ENCODE measurements around the gene SLC22A12.

SLC22A12 gene

DNA sequence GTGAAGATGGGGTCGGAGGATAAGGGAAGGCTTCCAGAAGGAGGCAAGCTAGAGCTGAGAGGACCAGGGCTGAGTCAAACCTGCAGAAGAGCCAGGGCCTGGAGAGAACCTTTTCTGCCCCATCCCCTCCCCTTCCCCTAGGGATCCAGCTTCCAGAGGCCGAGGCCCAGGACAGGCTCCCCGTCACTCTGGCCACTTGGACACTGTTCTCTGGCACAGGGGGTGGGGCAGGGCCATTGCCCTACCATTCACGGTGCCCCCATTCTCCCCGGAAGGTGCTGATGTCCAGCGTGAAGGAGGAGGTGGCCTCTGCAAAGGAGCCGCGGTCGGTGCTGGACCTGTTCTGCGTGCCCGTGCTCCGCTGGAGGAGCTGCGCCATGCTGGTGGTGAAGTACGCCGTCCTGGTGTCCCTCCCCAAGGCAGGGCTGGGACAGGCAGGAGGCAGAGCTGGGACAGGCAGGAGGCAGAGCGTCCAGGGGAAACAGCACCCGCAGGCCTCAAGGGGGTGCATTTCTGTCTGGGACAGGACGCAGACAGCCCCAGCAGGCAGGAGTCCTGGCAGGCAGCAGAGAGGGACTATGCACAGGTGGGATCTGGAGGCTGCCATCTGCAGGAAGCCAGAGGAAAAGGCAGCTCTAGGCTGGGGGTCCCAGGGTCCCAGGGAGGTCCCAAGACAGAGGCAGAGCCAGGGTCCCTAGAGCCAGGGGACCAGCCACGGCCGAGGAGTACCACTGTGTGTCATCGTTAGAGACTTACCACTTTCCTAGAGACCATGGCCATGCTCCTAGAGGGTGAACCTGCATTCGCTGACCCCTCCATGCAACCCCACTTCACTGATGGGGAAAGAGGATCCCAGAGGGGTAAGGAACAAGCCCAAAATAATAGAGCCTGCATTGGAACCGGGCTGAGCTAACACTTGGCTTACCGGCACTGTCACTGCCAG, 25.8 kb upstream of the SLC22A12 start:
- peak overlapping the region; percentile 58 for H3K9ac ChIP-seq (ENCODE audit: low read depth, low read length, poor library complexity, severe bottlenecking)
- no peak overlapping the region for H2AFZ ChIP-seq (ENCODE audit: low read length)
- TF ChIP-seq CTCF (conservative IDR thresholded peaks at IDR 0.05; ENCODE audit: low read length) (peak; percentile 53), EZH2phosphoT487 (IDR thresholded peaks at IDR 0.05; ENCODE audit: borderline replicate concordance) (no peak)
- H3K4me2 ChIP-seq (ENCODE audit: low read depth, low read length, poor library complexity, severe bottlenecking) = peak overlapping the region; percentile 41
- no peaks in the 10 kb centered on the region for H3K36me3 ChIP-seq (ENCODE audit: insufficient read depth, low read length)
- no peaks in the 10 kb centered on the region for H3K79me2 ChIP-seq (ENCODE audit: insufficient read depth, low read length)
- peaks cover 17% of the 10 kb centered on the region for H3K4me1 ChIP-seq (ENCODE audit: insufficient read depth, low read length, poor library complexity, severe bottlenecking)
- H3F3A ChIP-seq (ENCODE audit: low read depth) = no peaks in the 10 kb centered on the region
- no peaks in the 10 kb centered on the region for H4K20me1 ChIP-seq (ENCODE audit: insufficient read depth, low read length, poor library complexity, severe bottlenecking)
- H3K27me3 ChIP-seq (ENCODE audit: insufficient read depth, low read length, poor library complexity, severe bottlenecking) = no peaks in the 10 kb centered on the region
- H3K9me3 ChIP-seq (ENCODE audit: insufficient read depth, low read depth, low read length) = no peaks in the 10 kb centered on the region
- no peak overlapping the region for H3K4me3 ChIP-seq (ENCODE audit: low read length, poor library complexity, severe bottlenecking)
- no peaks in the 10 kb centered on the region for H3K9me2 ChIP-seq (replicated peaks; ENCODE audit: low read depth, low read length)

GRCh38 chr11:64566042-64566914, 24.7 kb upstream of the SLC22A12 start:
- Histone ChIP-seq H3K9me3 (ENCODE audit: insufficient read depth, low read depth, low read length) (no peaks in the 10 kb centered on the region), H3F3A (ENCODE audit: low read depth) (no peaks in the 10 kb centered on the region), H3K27me3 (ENCODE audit: insufficient read depth, low read length, poor library complexity, severe bottlenecking) (no peaks in the 10 kb centered on the region), H3K4me1 (ENCODE audit: insufficient read depth, low read length, poor library complexity, severe bottlenecking) (peaks cover 17% of the 10 kb centered on the region), H3K9ac (ENCODE audit: low read depth, low read length, poor library complexity, severe bottlenecking) (peak overlapping the region; percentile 58), H3K79me2 (ENCODE audit: insufficient read depth, low read length) (no peaks in the 10 kb centered on the region), H3K36me3 (ENCODE audit: insufficient read depth, low read length) (no peaks in the 10 kb centered on the region), H3K4me2 (ENCODE audit: low read depth, low read length, poor library complexity, severe bottlenecking) (peak overlapping the region; percentile 41), H3K9me2 (replicated peaks; ENCODE audit: low read depth, low read length) (no peaks in the 10 kb centered on the region), H2AFZ (ENCODE audit: low read length) (peak overlapping the region; percentile 67), H3K4me3 (ENCODE audit: low read length, poor library complexity, severe bottlenecking) (peak overlapping the region; percentile 31), H4K20me1 (ENCODE audit: insufficient read depth, low read length, poor library complexity, severe bottlenecking) (no peaks in the 10 kb centered on the region)
- TF ChIP-seq EZH2phosphoT487 (IDR thresholded peaks at IDR 0.05; ENCODE audit: borderline replicate concordance) = no peak
- TF ChIP-seq CTCF (conservative IDR thresholded peaks at IDR 0.05; ENCODE audit: low read length) = no peak

- Histone ChIP-seq H3K27me3 (ENCODE audit: insufficient read depth, low read length, poor library complexity, severe bottlenecking) (no peaks in the 10 kb centered on the region), H3K9me3 (ENCODE audit: insufficient read depth, low read depth, low read length) (no peaks in the 10 kb centered on the region), H3K79me2 (ENCODE audit: insufficient read depth, low read length) (no peaks in the 10 kb centered on the region), H3K4me1 (ENCODE audit: insufficient read depth, low read length, poor library complexity, severe bottlenecking) (peaks cover 17% of the 10 kb centered on the region), H3K9ac (ENCODE audit: low read depth, low read length, poor library complexity, severe bottlenecking) (peak overlapping the region; percentile 58), H2AFZ (ENCODE audit: low read length) (0 out of 2 replicates have a peak overlapping the region, but pooled peaks have one; percentile 67), H3K36me3 (ENCODE audit: insufficient read depth, low read length) (no peaks in the 10 kb centered on the region), H3K4me2 (ENCODE audit: low read depth, low read length, poor library complexity, severe bottlenecking) (peak overlapping the region; percentile 41), H3F3A (ENCODE audit: low read depth) (no peaks in the 10 kb centered on the region), H3K4me3 (ENCODE audit: low read length, poor library complexity, severe bottlenecking) (no peak overlapping the region), H4K20me1 (ENCODE audit: insufficient read depth, low read length, poor library complexity, severe bottlenecking) (no peaks in the 10 kb centered on the region), H3K9me2 (replicated peaks; ENCODE audit: low read depth, low read length) (no peaks in the 10 kb centered on the region)
- TF ChIP-seq CTCF (conservative IDR thresholded peaks at IDR 0.05; ENCODE audit: low read length) (no peak), EZH2phosphoT487 (IDR thresholded peaks at IDR 0.05; ENCODE audit: borderline replicate concordance) (no peak)
These were observed 23.8 kb upstream of the SLC22A12 start for GRCh38 chr11:64566915-64567891.

All from Loucy (cell line).